ENCODE results near the gene ZNF638.

GRCh38 chr2:71323386-71323785, 8.2 kb upstream of the ZNF638 start:
- TF ChIP-seq CTCF (IDR thresholded peaks at IDR 0.05; ENCODE audit: low read length) (no peak), EZH2 (IDR thresholded peaks at IDR 0.05; ENCODE audit: borderline replicate concordance, low read length) (no peak)

Measured in OCI-LY1 (cell line).